Left lobe of liver (tissue), 2 donors: ENCODE results near the gene PRKCE. TPM values are rescaled to one million over a fixed set of nuclear protein-coding genes. Genes with fewer than 3 reads are reported as not detected.

ENCODE experiments used
- ATAC-seq: fragments of 200-7000 bp; cut with Tn5 transposase; one replicate; pipeline ENCODE4 v1.9.1; 2020; ENCODE audit warnings: mild to moderate bottlenecking, moderate library complexity
- DNase-seq: peaks from one replicate; pipeline ENCODE4 v3.0.0-alpha.2; 2020; ENCODE audit warnings: low spot score
- total RNA-seq: library from RNA; stranded (reverse); gene quantifications from one replicate; pipeline ENCODE4 v1.2.1, GENCODE V29; 2021
- donor health status: DM: no; HTN: no; CAD: no; lungs with moderate emphysema.
- donor health status: DM: no; HTN: yes; CAD: no.

PRKCE gene
- total RNA-seq, 1 donor from 2014 or later = 8.4 TPM

DNA sequence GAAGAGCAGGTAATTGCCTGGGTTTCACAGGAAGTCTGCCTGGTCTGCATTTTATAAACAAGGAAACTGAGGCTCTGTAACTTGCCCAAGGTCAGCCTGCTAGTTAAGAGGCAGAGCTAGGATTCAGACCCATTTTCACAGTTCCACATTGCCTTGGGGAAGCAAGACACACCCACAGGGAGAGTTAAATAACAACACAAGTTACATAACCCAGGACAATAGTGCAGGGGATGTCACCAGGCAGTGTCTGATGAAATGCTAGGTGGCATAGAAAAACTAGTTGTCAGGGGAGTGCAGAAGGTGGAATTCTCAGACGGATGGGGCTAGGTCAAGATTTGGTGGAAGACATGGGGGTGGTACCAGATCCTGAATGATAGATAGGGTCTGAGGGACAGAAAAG is 69.7 kb downstream of the PRKCE start:
- peak; percentile 95 for ATAC-seq

DNA sequence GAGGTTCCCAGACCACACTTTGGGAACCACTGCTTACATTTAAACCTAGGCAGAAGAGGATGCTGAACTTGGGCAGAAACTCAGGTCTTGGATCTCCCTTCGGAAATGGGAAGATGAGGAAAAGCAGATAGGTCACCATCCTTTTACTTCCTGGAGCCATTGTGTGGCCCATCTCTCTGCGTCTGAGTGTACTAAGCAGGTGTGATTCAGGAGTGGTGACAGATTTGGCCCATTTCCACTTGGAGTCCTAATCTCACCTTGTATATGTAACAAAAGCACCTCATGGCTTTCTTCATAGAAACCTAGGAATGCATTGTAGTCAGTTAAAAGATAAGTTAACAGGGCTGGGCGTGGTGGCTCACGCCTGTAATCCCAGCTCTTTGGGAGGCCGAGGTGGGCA is 71.0 kb downstream of the PRKCE start:
- ATAC-seq = no peak
- no peak for DNase-seq

More for the DNA sequence above, 69.7 kb downstream of the PRKCE start:
- no peak for DNase-seq

DNA sequence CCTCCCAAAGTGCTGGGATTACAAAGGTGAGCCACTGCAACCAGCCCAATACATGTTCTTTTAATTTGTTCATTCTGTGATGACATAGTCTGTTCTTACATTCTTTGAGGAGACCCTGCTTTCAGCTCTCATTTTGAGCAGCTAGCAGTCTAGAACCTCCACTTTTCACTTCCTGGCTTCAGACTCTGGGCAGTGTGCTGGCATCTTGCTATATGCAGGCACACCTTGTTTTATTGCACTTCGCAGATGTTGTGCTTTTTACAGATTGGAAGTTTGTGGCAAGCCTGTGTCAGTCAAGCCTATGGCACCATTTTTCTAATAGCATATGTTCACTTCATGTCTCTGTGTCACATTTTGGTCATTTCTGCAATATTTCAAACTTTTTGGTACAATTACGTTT is 72.4 kb downstream of the PRKCE start:
- no peak for DNase-seq
- ATAC-seq = no peak

DNA sequence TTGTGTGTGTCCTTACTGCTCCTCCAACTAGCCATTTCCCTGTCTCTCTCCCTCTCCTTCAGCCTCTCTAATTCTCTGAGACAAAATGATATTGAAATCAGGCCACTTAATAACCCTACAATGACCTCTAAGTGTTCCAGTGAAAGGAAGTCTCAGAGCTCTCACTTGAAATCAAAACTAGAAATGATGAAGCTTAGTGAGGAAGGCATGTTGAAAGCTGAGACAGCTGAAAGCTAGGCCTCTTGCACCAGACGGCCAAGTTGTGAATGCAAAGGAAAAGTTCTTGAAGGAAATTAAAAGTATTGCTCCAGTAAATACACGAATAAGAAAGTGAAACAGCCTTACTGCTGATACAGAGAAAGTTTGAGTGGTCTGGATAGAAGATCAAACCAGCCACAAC is 72.9 kb downstream of the PRKCE start:
- no peak for DNase-seq
- no peak for ATAC-seq

DNA sequence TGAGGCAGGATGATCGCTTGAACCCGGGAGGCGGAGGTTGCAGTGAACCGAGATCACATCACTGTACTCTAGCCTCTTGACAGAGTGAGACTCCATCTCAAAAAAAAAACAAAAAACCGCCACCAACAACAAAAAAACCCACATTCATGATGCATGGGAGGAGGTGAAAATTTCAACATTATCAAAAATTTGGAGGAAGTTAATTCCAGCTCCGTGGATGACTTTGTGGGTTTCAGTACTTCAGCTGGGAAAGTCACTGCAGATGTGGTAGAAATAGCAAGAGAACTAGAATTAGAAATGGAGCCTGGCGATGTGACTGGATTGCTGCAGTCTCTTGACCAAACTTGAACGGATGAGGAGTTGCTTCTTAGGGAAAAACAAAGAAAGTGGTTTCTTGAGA is 74.3 kb downstream of the PRKCE start:
- ATAC-seq (no peak), DNase-seq (no peak)

DNA sequence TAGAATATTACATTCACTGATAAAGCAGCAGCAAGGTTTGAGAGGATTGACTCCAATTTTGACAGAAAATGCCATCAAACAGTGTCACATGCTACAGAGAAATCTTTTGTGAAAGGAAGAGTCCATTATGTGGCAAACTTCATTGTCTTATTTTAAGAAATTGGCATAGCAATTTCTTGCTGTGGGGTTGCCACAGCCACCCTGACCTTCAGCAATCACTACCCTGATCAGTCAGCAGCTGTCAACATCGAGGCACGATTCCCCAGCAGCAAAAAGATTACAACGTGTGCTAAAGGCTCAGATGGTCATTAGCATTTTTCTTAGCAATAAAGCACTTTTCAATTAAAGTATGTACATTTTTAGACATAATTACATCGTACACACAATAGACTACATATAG is 74.7 kb downstream of the PRKCE start:
- DNase-seq (no peak), ATAC-seq (no peak)

DNA sequence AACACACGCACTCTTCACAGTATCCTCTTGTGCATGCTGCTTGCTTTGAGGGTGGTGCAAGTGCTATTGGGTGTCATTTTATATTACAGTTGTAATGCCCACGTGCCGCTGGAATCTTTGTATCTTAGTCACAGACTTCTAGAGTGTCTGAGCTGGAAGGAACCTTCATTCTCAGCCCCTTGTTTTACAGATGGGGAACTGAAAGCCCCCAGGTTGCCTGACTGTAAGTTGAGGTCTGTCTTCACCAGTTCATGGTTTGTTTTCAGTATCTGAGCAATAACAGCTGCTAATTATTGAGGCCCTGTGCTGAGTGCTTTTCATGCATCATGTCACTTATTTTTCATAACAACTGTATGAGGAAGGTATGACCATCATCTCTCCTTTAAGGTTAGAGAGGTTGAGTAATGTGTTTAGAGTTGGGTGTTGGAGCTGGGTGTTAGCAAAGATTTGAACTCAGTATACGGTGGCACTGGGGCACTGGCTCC is 77.0 kb downstream of the PRKCE start:
- no peak for ATAC-seq

DNA sequence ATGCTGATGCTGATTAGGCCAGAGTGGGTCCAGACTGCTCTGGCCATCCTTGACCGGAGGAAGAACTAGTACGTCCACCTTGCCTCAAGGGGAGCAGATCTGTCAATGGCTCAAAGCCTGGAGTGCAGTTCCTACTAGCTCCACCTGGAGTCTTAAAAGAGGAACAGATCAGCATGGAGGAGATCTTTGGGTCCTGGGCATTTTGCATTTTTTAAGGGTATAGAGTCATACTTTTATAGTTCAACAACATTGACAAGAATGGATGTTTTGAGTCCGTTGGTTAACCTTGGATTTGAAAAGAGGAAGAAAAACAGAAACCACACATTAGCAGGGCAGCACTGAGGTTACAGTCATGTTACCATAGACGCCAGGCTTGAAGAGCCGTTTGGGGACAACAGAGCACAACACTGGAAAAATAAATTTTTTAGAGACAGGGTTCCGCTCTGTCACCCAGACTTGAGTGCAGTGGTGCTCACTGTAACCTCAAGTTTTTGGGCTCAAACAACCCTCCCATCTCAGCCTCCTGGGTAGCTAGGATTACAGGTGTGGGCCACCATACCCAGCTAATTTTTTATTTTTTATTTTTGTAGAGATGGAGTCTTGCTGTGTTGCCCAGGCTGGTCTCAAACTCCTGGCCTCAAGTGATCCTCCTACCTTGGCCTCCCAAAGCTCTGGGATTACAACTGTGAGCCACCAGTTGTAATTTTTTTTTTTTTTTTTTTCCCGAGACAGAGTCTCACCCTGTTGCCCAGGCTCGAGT is 78.5 kb downstream of the PRKCE start:
- ATAC-seq (peak; percentile 61), DNase-seq (no peak)

More for the DNA sequence above, 77.0 kb downstream of the PRKCE start:
- DNase-seq = no peak

DNA sequence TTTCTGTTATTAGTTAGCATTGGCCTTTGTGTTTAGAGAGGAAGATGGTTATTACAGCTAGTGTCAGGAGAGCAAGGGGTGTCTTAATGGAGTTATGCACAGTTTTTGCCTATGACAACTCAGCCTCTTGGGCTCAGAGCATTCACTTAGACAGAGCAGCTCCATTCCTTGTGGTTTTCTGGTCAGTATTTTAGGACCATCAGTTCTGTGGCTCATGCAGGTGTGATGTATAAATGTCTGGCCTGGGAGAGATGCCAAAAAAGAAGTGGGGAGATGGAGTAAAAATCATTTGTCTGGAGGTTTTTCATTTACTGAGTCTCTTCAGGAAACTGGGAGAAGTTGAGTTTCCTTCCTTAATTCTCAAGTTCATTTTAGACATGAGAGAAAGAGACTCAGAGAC is 79.7 kb downstream of the PRKCE start:
- no peak for DNase-seq
- ATAC-seq = no peak

DNA sequence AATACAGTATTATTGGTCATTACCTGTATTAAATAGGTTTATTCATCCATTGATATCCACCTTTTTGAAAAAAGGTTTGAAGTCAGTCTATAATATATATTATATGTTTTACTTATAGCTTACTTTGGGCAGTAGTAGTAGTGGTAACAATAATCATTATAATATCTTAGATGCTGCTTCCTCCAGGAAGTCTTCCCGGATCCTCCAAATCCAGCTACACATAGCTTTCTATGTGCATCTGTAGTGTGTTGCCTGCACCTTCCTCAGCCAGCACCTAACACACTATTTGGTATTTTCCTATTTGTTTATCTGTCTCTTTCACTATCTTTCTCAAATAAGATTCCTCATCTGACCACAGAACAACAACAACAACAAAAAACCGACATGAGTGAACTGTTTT is 81.0 kb downstream of the PRKCE start:
- DNase-seq (no peak), ATAC-seq (no peak)

DNA sequence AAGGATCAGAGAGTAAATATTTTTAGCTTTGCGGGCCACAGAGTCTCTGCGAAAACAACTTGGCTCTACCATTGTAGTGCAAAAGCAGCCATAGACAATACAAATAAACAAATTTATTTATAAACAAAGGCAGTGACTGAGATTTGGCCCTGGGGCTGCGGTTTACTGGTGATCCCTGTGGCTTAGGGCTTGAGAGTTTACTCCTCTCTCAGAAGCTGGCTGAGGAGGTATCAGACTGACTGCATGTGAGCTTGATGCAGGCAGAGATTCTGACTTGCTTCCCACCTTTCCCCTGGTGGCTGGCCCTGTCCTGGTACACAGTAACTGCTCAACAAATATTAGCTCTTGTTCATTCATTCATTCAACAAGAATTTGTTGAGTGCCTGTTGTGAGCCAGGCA is 81.5 kb downstream of the PRKCE start:
- DNase-seq (no peak), ATAC-seq (no peak)

DNA sequence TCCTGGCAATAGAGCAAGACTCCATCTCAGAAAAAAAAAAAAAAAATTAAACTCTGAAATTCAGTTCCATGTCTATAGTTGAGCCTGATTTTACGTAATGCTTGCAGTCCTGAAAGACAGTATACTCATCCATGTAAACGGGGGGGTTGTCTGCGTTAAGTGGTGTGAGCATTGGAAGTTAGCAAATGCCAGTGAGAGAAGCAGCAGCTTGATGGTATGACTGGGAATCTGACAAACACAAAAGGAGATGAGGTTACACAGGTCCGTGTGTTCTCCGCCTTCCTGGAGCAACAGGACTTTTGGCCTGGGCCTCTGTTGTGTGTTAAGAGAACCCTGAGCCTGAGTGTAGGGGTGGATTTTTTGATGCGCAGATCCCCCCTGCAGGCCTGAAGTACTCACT is 82.9 kb downstream of the PRKCE start:
- DNase-seq (no peak), ATAC-seq (no peak)

DNA sequence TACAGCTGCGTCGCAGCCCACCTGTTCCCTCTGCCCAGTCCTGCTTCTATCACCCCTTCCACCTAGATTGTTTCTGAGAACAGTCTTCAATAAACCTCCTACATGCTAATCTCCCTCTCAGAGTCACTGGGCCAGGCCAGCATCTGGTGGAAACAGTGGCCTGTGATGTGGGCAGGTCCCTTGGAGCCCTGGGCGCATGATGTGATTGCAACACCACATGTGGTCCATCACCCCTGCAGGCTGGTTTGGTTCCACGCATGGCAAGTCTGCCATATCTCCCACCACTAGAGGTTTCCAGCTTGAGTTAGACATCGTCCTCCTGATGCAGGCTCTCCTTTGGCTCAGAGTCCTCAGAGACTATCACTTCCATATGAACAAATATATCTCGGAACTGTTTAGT is 83.5 kb downstream of the PRKCE start:
- DNase-seq = no peak
- ATAC-seq = no peak

DNA sequence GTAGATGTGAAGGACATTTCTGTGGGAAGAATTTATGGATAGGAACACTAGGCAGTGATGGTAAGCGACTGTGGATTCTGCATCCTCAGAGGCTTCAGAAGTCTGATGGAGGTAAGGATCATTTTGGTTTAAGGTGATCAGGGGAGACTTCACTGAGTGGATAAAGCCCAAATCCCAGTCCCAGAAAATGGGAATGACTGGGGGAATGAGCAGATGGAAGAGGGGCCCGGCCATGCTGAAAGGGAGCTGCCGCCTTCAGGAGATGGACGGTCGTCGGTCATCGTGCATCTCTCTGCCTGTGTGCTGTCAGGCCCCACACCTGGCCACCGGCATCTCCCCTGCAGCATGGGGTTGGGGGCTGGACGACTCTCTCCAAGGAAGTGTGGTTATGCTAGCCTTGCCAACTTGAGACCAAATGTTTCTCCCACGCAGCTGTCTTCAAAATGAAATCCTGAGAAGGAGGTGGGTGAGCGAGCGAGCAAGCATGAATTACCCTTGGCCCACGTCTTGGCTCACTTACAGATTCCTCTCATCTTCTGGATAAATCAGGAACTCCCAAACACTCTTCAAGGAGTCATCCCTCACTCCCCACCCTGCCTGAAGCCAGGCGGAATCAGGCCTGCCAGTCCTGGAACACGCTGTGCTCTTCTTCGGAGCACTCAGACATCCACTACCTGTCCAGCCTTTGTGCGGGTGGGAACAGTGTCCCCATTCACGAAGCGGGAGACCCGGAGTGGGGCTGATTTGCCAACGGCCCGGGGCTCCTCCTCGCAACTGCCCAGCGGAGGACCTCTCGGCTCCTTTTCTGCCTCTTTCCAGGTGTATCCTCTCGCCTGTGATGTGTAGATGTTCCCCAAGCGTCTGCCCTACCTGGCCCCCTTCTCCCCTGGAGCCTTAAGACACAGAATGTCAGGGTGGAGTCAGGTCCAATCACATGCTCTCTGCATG is 85.6 kb downstream of the PRKCE start:
- no peak for DNase-seq
- no peak for ATAC-seq

DNA sequence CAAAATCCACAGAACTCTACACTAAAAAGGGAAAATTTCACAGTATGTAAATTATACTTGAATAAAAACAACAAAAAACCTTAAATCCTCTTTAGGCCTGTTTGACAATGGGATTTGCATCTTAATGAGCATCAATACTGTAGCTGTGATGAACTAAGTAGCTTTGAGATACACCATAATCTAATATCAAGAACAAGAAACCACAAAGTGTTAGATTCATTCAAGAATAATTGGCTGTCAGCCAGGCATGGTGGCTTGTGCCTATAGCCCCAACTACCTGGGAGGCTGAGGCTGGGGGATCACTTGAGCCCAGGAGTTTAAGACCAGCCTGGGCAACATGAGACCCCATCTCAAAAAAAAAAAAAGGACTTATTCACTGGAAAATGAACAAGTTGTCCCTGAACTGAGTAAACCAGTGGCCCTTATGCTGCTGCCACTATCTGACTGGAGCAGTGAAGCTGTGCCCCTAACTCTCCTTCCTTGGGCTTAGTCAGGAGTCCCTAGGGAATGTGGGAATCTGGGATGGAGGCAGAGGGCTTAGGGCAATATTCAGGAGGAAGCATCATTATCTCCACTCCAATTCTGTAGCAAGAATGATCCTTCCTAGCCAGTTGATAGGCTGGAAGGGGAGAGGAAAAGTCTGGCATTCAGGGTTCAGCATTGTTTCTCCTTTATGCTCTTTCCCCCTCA is 88.5 kb downstream of the PRKCE start:
- DNase-seq = no peak
- ATAC-seq = no peak

DNA sequence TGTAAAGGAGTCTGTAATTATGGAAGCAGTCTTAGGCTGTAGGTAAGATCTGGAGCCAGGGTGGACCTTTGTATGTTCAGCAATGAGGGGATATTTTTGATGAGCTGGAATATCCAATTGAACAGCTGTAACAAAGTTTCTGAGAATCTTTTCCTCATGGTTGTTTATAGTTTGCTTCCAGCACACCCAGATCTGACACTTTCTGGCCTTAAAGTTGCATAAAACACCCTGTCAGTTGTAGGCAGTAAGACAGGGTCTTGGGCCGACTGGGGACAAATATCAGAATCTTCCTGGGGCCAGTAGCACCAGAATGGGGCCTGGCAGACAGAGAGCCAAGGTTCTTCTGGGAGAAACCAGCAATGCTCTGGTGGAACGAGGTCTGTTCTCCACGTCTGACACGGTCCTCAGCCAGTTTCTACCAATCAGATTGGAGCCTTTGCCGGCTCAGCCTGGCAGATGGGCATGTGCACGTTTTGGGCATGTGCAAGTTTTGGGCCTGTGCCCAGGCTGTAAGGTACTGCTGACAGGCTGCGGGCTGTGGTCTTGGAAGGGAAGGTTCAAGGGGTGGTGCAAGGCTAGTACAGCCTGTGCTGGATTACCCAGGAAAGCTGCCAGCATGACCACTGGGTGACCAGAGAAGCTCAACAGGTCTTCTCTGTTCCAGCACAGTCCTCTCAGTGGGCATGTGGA is 89.8 kb downstream of the PRKCE start:
- ATAC-seq = peak; percentile 90
- peak; percentile 92 for DNase-seq

DNA sequence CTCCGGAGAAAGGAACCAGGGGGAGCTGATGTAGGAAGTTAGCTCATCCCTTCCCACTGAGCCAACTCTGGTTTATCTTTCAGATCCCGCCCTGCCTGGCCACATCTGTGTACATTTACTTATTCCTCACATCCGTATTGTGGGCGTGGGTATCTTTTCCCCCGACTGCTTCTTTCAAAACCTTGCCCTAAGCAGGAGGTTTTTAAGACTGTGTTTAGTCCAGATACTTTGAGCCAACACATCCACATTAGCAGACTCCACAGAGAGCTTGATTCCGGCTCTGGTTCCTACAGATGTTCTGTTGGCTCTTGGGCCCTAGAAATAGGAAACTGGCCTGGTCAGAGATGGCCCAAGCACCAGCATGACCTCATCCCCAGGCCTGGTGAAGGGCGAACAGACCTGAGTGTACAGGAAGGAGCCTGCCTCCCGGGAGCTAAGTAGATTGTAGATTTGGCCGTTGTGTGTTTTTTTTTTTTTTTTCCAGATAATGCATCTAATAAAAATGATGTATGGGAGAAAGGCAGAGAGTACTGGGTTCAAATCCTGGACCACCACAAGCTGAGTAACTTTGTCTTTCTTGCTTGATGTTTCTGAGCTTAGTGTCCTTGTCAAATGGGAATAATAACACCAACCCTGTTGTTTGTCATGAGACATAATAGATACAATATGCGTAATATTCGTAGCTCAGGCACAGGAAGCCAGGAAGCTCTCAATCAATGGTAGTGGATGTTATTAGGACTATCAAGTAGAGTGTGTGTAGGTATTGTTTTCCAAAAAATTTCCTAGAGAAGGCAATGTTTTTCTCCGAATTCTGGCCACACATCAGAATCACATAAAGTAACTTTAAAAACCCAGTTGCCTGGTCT is 92.3 kb downstream of the PRKCE start:
- ATAC-seq = no peak

DNA sequence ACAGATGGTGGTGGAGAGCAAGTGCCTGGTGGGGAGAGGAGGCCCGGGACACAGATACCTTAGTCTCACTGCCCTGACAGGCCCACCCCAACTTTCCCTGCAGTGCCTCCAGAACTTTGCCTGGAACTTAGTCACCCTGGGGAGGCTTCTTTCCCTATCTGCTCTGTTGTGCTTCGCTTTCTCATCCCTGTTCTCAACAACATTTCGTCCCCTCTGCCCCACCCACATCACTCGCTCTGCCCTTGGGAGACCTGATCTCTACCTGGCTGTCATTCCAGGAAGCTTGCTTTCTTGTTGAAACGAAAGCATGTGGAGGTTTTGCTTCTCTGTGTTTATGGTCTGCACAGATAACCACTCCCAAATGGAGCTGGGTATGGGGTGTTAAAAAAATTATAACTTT is 93.8 kb downstream of the PRKCE start:
- no peak for ATAC-seq
- DNase-seq = no peak

More for the DNA sequence above, 92.3 kb downstream of the PRKCE start:
- DNase-seq = no peak

DNA sequence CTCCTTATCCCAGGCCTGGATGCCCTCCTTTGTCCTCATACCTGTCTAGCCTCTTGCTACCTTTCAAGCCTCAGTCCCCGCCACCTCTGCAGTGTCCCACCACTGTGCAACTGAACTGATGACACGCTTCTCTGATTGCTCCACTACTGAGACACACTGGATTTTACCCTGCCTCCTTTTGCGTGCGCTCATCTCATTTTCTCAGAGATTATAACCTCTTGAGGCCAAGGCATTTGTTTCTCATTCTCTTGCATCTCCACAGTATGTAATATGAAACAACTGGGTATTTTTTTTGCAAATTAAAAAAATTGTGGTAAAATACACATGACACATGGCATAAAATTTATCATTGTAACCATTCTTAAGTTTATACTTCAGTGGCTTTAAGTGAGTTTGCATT is 95.4 kb downstream of the PRKCE start:
- no peak for ATAC-seq
- DNase-seq = no peak

DNA sequence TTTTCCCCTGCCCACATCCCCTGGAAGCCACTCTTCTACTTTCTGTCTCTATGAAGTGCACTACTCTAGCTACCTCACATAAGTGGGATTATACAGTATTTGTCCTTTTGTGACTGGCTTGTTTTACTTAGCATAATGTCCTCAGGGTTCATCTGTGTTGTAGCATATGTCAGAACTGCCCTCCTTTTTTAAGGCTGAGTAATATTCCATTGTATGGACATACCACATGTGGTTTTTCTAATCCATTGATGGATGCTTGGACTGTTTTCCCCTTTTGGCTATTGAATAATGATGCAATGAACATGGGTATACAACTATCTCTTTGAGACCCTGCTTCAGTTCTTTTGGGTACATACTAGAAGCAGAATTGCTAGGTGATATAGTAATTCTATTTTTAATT is 95.9 kb downstream of the PRKCE start:
- DNase-seq = no peak
- ATAC-seq = no peak
